Hematopoietic multipotent progenitor cell treated with erythropoietin and hydrocortisone succinate and interleukin-3 and kit ligand, for 15 days (in vitro differentiated cells): Measurements from ENCODE around the gene CFAP61.

ENCODE experiments used
- DNase-seq: peaks from one replicate; pipeline ENCODE4 v3.0.0-alpha.2; 2015; ENCODE audit warnings: low spot score

CFAP61 gene

GRCh38 chr20:20395903-20396568 lies 343.7 kb downstream of the CFAP61 start:
- no peak for DNase-seq

- no peak for DNase-seq
These were observed 344.5 kb downstream of the CFAP61 start for GRCh38 chr20:20396794-20397193.

DNA sequence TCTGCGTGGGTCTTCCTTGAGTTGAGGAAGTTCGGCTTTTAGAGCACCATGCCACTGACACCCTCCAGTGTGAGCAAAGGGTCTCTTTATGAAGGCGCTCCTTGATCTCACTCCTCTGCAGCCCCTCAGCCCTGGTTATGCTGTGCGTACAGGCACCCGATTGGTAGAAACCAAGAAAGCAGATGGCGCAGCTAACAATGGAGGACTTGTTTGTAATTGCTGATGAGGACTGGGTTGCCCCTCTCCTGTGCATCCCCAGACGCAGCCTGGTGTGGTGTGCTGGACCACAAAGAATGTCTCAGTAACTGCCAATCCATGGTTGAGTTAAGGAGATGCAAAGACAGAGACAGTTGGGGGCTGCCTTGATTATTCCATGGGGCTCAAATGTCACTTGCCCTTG lies 345.8 kb downstream of the CFAP61 start:
- no peak for DNase-seq

GRCh38 chr20:20399531-20400500 lies 347.5 kb downstream of the CFAP61 start:
- DNase-seq: no peak

GRCh38 chr20:20401991-20402390 lies 349.7 kb downstream of the CFAP61 start:
- DNase-seq: no peak

GRCh38 chr20:20404633-20405032 lies 352.3 kb downstream of the CFAP61 start:
- no peak for DNase-seq

DNA sequence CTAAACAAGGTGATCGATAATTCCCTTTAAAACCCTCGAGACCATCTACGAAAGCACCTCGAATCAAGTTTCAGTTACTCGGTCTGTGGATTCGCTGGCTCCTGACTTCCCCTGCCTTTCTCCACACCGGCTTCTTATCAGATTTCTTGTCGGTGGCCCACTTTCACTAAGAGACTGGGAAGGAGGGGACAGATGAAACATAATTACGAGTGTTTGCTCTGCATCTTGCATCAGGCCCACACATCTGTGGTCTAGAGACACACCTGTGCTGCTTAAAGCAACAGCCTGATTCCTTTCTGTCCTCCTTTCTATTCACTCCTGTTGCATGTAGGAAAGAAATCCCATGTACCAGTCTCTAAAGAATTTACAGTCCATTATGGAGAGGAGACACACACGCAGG lies 353.3 kb downstream of the CFAP61 start:
- DNase-seq: no peak

- no peak for DNase-seq
These were observed 354.0 kb downstream of the CFAP61 start for GRCh38 chr20:20406306-20406705.

- DNase-seq: no peak
These were observed 355.8 kb downstream of the CFAP61 start for GRCh38 chr20:20407891-20408805.

DNA sequence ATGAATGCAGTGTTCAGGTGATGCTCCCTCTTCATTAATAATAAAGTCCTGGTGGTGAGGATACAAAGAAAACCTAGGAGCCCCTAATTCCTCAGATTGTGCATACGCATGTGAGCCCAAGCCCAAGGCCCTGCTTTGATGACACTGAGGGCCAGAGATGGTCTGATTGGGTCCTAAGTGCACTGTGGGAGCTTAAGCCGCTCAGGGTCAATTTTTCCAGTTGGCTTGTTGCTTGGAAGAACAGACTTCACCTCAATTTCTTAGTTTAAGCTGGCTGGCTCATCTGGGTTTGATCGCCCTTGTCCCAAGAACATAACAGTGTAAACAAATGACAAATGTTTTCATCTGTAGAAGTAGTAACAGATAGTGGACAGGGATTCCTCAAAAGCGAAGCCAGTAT lies 357.0 kb downstream of the CFAP61 start:
- no peak for DNase-seq
